BLaER1 treated with 17β-estradiol and CSF1 and Interleukin-3, amounts not matched to agents 10 nM and 100 nM (cell line): ENCODE results near the gene MRPS2.

Experiments used
- H3K27ac ChIP-seq, 11 experiments: shearing (Covaris generic); formaldehyde crosslinking; 2 replicates each; pipeline ENCODE4 v1.8.1; 2022
- H3K27me3 ChIP-seq, 11 experiments: shearing (Covaris generic); formaldehyde crosslinking; 2 replicates each; pipeline ENCODE4 v1.8.1; 2022
- H3K36me3 ChIP-seq, 11 experiments: shearing (Covaris generic); formaldehyde crosslinking; 2 replicates each; pipeline ENCODE4 v1.8.1; 2022
- H3K4me1 ChIP-seq, 10 experiments: shearing (Covaris generic); formaldehyde crosslinking; 2 replicates each; pipeline ENCODE4 v1.8.1; 2022
- H3K4me2 ChIP-seq, 11 experiments: shearing (Covaris generic); formaldehyde crosslinking; 2 replicates each; pipeline ENCODE4 v1.8.1; 2022
- H3K4me3 ChIP-seq, 10 experiments: shearing (Covaris generic); formaldehyde crosslinking; 2 replicates each; pipeline ENCODE4 v1.8.1; 2022
- H3K9ac ChIP-seq, 11 experiments: shearing (Covaris generic); formaldehyde crosslinking; 2 replicates each; pipeline ENCODE4 v1.8.1; 2022
- H3K9me3 ChIP-seq, 11 experiments: shearing (Covaris generic); formaldehyde crosslinking; replicated peaks in 1 of 11; 2 replicates each; pipeline ENCODE4 v1.8.1; 2022
- H4K20me1 ChIP-seq, 11 experiments: shearing (Covaris generic); formaldehyde crosslinking; 2 replicates each; pipeline ENCODE4 v1.8.1; 2022
- Cebpa-rat ChIP-seq, 11 experiments: shearing (Covaris generic); IDR thresholded peaks; 2 replicates each; pipeline ENCODE4 v1.8.1; 2022

Gene MRPS2

GRCh38 chr9:135485832-135486231, 14.7 kb upstream of the MRPS2 start:
- H3K9ac ChIP-seq, result no peak overlapping the region
- peaks cover 4 to 12% (median 6%) of the 10 kb centered on the region in 10 experiments; a peak in 19 of 20 replicates for H3K4me1 ChIP-seq
- peaks cover 0 to 74% (median 6%) of the 10 kb centered on the region in 11 experiments; a peak in 14 of 22 replicates for H4K20me1 ChIP-seq
- H3K4me2 ChIP-seq, result no peak overlapping the region
- no peak overlapping the region for H3K27ac ChIP-seq
- H3K36me3 ChIP-seq, result peaks cover 0 to 57% (median 31%) of the 10 kb centered on the region in 11 experiments; a peak in 15 of 22 replicates
- H3K4me3 ChIP-seq, result no peak overlapping the region
- H3K9me3 ChIP-seq, result no peaks in the 10 kb centered on the region
- peaks cover 13 to 38% (median 21%) of the 10 kb centered on the region in 11 experiments for H3K27me3 ChIP-seq
- no peak for TF ChIP-seq Cebpa-rat (IDR thresholded peaks at IDR 0.05)

GRCh38 chr9:135486267-135487065, 14.0 kb upstream of the MRPS2 start:
- no peak overlapping the region for H3K4me2 ChIP-seq

GRCh38 chr9:135487281-135488012, 13.0 kb upstream of the MRPS2 start:
- Histone ChIP-seq H3K4me1 (peaks cover 0 to 6% (median 0%) of the 10 kb centered on the region in 10 experiments; a peak in 1 of 20 replicates), H3K27ac (no peak overlapping the region), H3K9me3 (no peaks in the 10 kb centered on the region), H3K4me3 (no peak overlapping the region), H3K27me3 (peaks cover 0 to 22% (median 5%) of the 10 kb centered on the region in 11 experiments; a peak in 13 of 22 replicates), H3K36me3 (peaks cover 0 to 57% (median 31%) of the 10 kb centered on the region in 11 experiments; a peak in 15 of 22 replicates), H3K4me2 (no peak overlapping the region), H3K9ac (no peak overlapping the region), H4K20me1 (peaks cover 0 to 60% (median 4%) of the 10 kb centered on the region in 11 experiments; a peak in 9 of 22 replicates)
- no peak for TF ChIP-seq Cebpa-rat (IDR thresholded peaks at IDR 0.05)

More at GRCh38 chr9:135486267-135487065, 14.0 kb upstream of the MRPS2 start:
- H4K20me1 ChIP-seq, result peaks cover 0 to 68% (median 5%) of the 10 kb centered on the region in 11 experiments; a peak in 11 of 22 replicates
- no peak overlapping the region for H3K27ac ChIP-seq
- H3K27me3 ChIP-seq, result peaks cover 7 to 32% (median 15%) of the 10 kb centered on the region in 11 experiments
- no peak for TF ChIP-seq Cebpa-rat (IDR thresholded peaks at IDR 0.05)
- H3K9me3 ChIP-seq, result no peaks in the 10 kb centered on the region
- no peak overlapping the region for H3K9ac ChIP-seq
- peaks cover 0 to 6% (median under 1%) of the 10 kb centered on the region in 10 experiments; a peak in 7 of 20 replicates for H3K4me1 ChIP-seq
- H3K36me3 ChIP-seq, result peaks cover 0 to 57% (median 31%) of the 10 kb centered on the region in 11 experiments; a peak in 15 of 22 replicates
- H3K4me3 ChIP-seq, result no peak overlapping the region

- Histone ChIP-seq H3K4me2 (no peak overlapping the region), H4K20me1 (peaks cover 0 to 56% (median 4%) of the 10 kb centered on the region in 11 experiments; a peak in 9 of 22 replicates), H3K36me3 (peaks cover 0 to 57% (median 31%) of the 10 kb centered on the region in 11 experiments; a peak in 15 of 22 replicates), H3K4me3 (no peak overlapping the region), H3K27ac (no peak overlapping the region), H3K9me3 (no peaks in the 10 kb centered on the region), H3K27me3 (peaks cover 0 to 17% (median 0%) of the 10 kb centered on the region in 11 experiments; a peak in 9 of 22 replicates), H3K4me1 (peaks cover 0 to 6% (median 0%) of the 10 kb centered on the region in 10 experiments; a peak in 1 of 20 replicates), H3K9ac (no peak overlapping the region)
- TF ChIP-seq Cebpa-rat (IDR thresholded peaks at IDR 0.05), result no peak
These were observed 12.5 kb upstream of the MRPS2 start for GRCh38 chr9:135488013-135488330.

GRCh38 chr9:135488527-135488926, 12.0 kb upstream of the MRPS2 start:
- Histone ChIP-seq H3K36me3 (peaks cover 0 to 53% (median 31%) of the 10 kb centered on the region in 11 experiments; a peak in 15 of 22 replicates), H4K20me1 (peaks cover 0 to 50% (median under 1%) of the 10 kb centered on the region in 11 experiments; a peak in 8 of 22 replicates)

GRCh38 chr9:135489188-135489906, 11.1 kb upstream of the MRPS2 start:
- H3K27ac ChIP-seq, result no peak overlapping the region
- H4K20me1 ChIP-seq, result peaks cover 0 to 48% (median 0%) of the 10 kb centered on the region in 11 experiments; a peak in 8 of 22 replicates
- H3K4me1 ChIP-seq, result peaks cover 0 to 6% (median 0%) of the 10 kb centered on the region in 10 experiments; a peak in 1 of 20 replicates
- TF ChIP-seq Cebpa-rat (IDR thresholded peaks at IDR 0.05), result no peak
- no peaks in the 10 kb centered on the region for H3K9me3 ChIP-seq
- no peak overlapping the region for H3K9ac ChIP-seq
- 0 out of 22 replicates have a peak overlapping the region, but pooled peaks of 1 of the 11 experiments have one; percentile 7 for H3K4me2 ChIP-seq
- no peak overlapping the region for H3K4me3 ChIP-seq
- peaks cover 0 to 3% (median 0%) of the 10 kb centered on the region in 11 experiments; a peak in 1 of 22 replicates for H3K27me3 ChIP-seq
- peaks cover 0 to 45% (median 26%) of the 10 kb centered on the region in 11 experiments; a peak in 15 of 22 replicates for H3K36me3 ChIP-seq

More at GRCh38 chr9:135488527-135488926, 12.0 kb upstream of the MRPS2 start:
- Histone ChIP-seq H3K4me2 (no peak overlapping the region), H3K4me1 (peaks cover 0 to 6% (median 0%) of the 10 kb centered on the region in 10 experiments; a peak in 1 of 20 replicates), H3K4me3 (no peak overlapping the region), H3K27ac (no peak overlapping the region), H3K9ac (no peak overlapping the region), H3K27me3 (peaks cover 0 to 12% (median 0%) of the 10 kb centered on the region in 11 experiments; a peak in 4 of 22 replicates), H3K9me3 (no peaks in the 10 kb centered on the region)
- TF ChIP-seq Cebpa-rat (IDR thresholded peaks at IDR 0.05), result no peak

- no peak for TF ChIP-seq Cebpa-rat (IDR thresholded peaks at IDR 0.05)
- Histone ChIP-seq H3K27me3 (no peaks in the 10 kb centered on the region), H3K4me3 (no peak overlapping the region), H3K4me1 (peaks cover 0 to 6% (median 0%) of the 10 kb centered on the region in 10 experiments; a peak in 1 of 20 replicates), H3K9me3 (no peaks in the 10 kb centered on the region), H3K4me2 (no peak overlapping the region), H3K36me3 (peaks cover 0 to 35% (median 19%) of the 10 kb centered on the region in 11 experiments; a peak in 13 of 22 replicates), H3K27ac (no peak overlapping the region), H3K9ac (no peak overlapping the region), H4K20me1 (peaks cover 0 to 46% (median 0%) of the 10 kb centered on the region in 11 experiments; a peak in 6 of 22 replicates)
These were observed 10.2 kb upstream of the MRPS2 start for GRCh38 chr9:135490166-135490870.
